Tibial nerve (tissue), 4 donors: ENCODE data around the gene MYOZ3. TPM values are rescaled to one million over a fixed set of nuclear protein-coding genes. Genes with fewer than 3 reads are reported as not detected.

ENCODE experiments used
- DNase-seq, 2 donors: peaks; one replicate each; pipeline ENCODE4 v3.0.0-alpha.2; 2019; ENCODE audit warnings: low spot score in 2 of 2
- H3K27ac ChIP-seq, 4 donors: fragments of 200-600 bp; sonication (generic) in 3 of 4; one replicate each; pipeline ENCODE4 v1.5.1; 2017 to 2019; ENCODE audit warnings: mild to moderate bottlenecking in 1 of 4
- H3K27me3 ChIP-seq, 2 donors: fragments of 200-600 bp; sonication (generic) in 1 of 2; one replicate each; pipeline versions ENCODE4 v1.5.1 to v1.6.0; 2017 to 2019
- H3K36me3 ChIP-seq, 3 donors: fragments of 200-600 bp; sonication (generic); one replicate each; pipeline ENCODE4 v1.5.1; 2018 to 2019
- H3K4me1 ChIP-seq, 4 donors: fragments of 200-600 bp; sonication (generic) in 3 of 4; one replicate each; pipeline ENCODE4 v1.5.1; 2017 to 2019
- H3K4me3 ChIP-seq, 4 donors: fragments of 200-600 bp; sonication (generic) in 3 of 4; one replicate each; pipeline ENCODE4 v1.5.1; 2017 to 2019; ENCODE audit warnings: mild to moderate bottlenecking in 1 of 4, moderate library complexity in 1 of 4
- H3K9me3 ChIP-seq, 4 donors: fragments of 200-600 bp; sonication (generic) in 3 of 4; one replicate each; pipeline ENCODE4 v1.5.1; 2017 to 2019
- EP300 ChIP-seq, 2 donors: sonication (generic); formaldehyde crosslinking; IDR thresholded peaks; one replicate each; pipeline ENCODE4 v1.6.1; 2017; ENCODE audit warnings: antibody characterized with exemption in 2 of 2, mild to moderate bottlenecking in 1 of 2
- POLR2A ChIP-seq, 2 donors: fragments of 450-650 bp; IDR thresholded peaks; one replicate each; pipeline ENCODE4 v1.6.1; 2017; ENCODE audit warnings: antibody characterized with exemption in 2 of 2, mild to moderate bottlenecking in 2 of 2, moderate library complexity in 2 of 2
- WGBS, 2 donors: methylation state at CpG; one replicate each; pipeline ENCODE4 v1.1.5; 2018; 5-methylcytosine and 5-hydroxymethylcytosine counted together
- total RNA-seq, 4 donors: library from RNA; depleted of rRNA; stranded (reverse); fragments of >200 nt; gene quantifications; one replicate each; pipeline ENCODE4 v1.1.0, GENCODE V29; 2016
- TF ChIP-seq, protein P1 (sequence below), 5 experiments: fragments of 200-600 bp in 3 of 5; fragments of 450-650 bp in 2 of 5; sonication (generic) in 3 of 5; IDR thresholded peaks; one replicate each; pipeline ENCODE4 v1.5.1; 2016 to 2019; ENCODE audit warnings: antibody characterized with exemption in 5 of 5, mild to moderate bottlenecking in 3 of 5, moderate library complexity in 2 of 5

Gene MYOZ3
- total RNA-seq, 4 donors from 2014 or later = 0.30 to 9.0 (median 4.6) TPM

DNA sequence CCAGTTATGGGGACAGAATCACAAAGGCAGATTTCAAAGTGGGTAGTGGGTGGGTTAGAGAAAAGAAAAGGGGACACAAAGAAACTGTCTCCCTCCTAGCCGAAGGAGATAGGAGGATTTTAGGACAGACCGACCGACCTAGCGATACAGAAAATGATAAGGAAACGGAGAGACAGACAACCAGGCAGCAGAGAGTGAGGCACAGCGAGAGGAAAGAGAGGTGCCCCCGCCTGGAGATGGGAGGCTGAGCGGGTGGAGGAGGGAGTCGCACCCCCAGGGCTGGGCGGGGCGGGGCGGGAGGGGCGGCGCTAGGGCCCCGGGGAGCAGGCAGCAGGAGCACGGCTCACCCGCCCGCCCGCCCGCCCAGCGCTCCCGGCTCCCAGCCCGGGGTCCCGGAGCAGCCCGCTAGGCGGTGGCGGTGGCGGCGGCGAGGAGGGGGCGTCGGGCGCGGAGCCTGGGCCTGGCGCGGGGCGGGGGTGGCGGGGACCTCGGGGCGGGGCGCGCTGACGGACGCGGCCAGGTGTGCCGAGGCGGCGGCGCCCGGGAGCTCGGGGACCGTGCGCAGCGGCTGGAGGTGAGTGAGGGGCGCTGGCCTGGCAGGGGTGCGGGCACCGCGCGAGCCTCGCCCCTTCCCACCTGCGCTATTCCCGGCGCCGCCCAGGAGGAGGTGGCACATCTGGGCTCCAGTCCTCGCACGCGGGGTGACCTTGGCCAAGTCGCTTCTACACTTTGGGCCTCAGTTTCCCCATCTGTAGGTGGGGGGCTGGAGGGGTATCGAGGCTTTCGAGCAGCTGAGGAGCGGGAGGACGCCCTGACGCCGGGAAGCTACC lies 36.5 kb upstream of the MYOZ3 start:
- no peaks in the 10 kb centered on the region for H3K9me3 ChIP-seq
- H3K36me3 ChIP-seq = no peaks in the 10 kb centered on the region
- H3K4me1 ChIP-seq = peaks cover 0 to 80% (median 48%) of the 10 kb centered on the region in 4 donors
- 3 to 7% methylated on average over 22 to 57 of the region's 74 CpGs for WGBS, 2 donors
- no peaks in the 10 kb centered on the region for H3K27me3 ChIP-seq
- peak overlapping the region; percentile 89 to 98 (median 92) for H3K27ac ChIP-seq
- TF ChIP-seq, protein P1, sequence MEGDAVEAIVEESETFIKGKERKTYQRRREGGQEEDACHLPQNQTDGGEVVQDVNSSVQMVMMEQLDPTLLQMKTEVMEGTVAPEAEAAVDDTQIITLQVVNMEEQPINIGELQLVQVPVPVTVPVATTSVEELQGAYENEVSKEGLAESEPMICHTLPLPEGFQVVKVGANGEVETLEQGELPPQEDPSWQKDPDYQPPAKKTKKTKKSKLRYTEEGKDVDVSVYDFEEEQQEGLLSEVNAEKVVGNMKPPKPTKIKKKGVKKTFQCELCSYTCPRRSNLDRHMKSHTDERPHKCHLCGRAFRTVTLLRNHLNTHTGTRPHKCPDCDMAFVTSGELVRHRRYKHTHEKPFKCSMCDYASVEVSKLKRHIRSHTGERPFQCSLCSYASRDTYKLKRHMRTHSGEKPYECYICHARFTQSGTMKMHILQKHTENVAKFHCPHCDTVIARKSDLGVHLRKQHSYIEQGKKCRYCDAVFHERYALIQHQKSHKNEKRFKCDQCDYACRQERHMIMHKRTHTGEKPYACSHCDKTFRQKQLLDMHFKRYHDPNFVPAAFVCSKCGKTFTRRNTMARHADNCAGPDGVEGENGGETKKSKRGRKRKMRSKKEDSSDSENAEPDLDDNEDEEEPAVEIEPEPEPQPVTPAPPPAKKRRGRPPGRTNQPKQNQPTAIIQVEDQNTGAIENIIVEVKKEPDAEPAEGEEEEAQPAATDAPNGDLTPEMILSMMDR (IDR thresholded peaks at IDR 0.05) = peak in 1 of 5 experiments; percentile 8
- TF ChIP-seq POLR2A (IDR thresholded peaks at IDR 0.05) = no peak
- no peak for TF ChIP-seq EP300 (IDR thresholded peaks at IDR 0.05)
- H3K4me3 ChIP-seq = peak overlapping the region; percentile 79 to 91 (median 87)
- DNase-seq = no peak

DNA sequence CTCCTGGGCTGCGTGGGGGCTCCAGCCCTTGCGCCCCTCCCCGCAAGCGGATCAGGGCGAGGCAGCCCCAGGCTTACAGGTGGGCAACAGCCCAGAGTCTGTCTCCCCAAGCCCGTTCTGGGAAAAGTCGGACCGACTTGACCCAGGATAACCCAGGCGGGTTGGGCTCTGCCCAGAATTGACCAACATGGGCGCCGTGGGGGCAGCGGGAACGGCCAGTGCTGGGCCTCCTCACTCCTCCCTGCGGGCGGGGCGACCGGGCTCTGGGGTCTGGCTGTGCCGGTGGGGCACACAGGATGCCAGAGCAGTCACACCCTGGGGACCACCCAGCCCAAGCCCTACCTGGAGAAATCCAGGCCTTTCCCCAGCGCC lies 35.9 kb upstream of the MYOZ3 start:
- DNase-seq = peak in 1 of 2 donors; percentile 49

DNA sequence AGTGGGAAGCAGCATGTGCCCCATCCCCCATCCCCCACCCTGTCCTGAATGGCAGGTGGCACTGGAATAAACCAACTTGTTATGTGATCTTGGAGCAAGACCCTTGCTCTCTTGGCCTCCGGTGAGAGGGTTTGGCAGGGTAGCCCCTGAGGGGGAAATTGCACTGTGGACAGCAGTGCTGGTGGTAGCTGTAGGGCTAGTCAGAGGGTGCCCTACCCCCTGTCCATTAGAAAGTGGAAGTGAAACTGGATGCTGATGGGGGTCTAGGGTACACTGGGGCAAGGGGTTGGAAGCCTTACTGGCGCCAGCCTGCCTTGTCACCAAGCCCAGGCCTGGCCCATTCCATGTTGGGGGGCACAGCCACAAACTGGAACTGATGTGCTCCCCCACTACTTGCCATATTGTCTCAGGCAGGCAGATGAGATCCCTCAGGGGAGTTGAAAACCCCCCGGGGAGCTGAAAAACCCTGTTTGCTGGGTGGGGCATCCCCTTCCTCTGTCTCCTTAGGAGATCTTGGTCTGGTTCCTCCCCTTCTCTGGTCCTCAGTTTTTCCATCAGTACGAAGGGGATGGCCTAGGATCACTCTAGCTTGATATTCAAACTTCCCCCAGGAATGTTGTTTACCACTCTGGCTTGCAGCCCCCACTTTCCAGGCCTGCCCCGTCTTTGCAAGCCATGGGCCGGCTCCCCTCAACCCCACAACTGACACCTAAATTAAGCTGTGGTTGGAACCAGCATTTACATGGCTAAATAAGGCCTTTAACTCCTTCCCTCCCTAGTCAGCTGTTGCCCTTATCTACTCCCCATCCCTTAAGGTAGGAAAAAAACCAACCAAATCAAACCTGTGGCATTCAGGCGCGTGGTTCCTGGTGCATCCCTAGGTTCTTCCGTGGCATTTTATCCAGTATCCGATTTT lies 35.0 kb upstream of the MYOZ3 start:
- WGBS, 2 donors = 47 to 57% methylated on average over 9 to 10 of the region's 10 CpGs
- no peak for DNase-seq
- H3K4me1 ChIP-seq = peaks cover 0 to 86% (median 56%) of the 10 kb centered on the region in 4 donors
- no peak for TF ChIP-seq EP300 (IDR thresholded peaks at IDR 0.05)
- TF ChIP-seq, protein P1 (IDR thresholded peaks at IDR 0.05) = no peak
- no peak for TF ChIP-seq POLR2A (IDR thresholded peaks at IDR 0.05)
- no peaks in the 10 kb centered on the region for H3K27me3 ChIP-seq
- no peaks in the 10 kb centered on the region for H3K36me3 ChIP-seq
- peak overlapping the region; percentile 89 to 98 (median 92) for H3K27ac ChIP-seq
- no peaks in the 10 kb centered on the region for H3K9me3 ChIP-seq
- H3K4me3 ChIP-seq = peak overlapping the region; percentile 79 to 91 (median 87)

More for the DNA sequence above, 35.9 kb upstream of the MYOZ3 start:
- H3K4me3 ChIP-seq = peak overlapping the region; percentile 79 to 91 (median 87)
- H3K9me3 ChIP-seq = no peaks in the 10 kb centered on the region
- H3K27me3 ChIP-seq = no peaks in the 10 kb centered on the region
- no peaks in the 10 kb centered on the region for H3K36me3 ChIP-seq
- WGBS, 2 donors = 9 to 15% methylated on average over 9 of the region's 19 CpGs
- peak overlapping the region; percentile 89 to 98 (median 92) for H3K27ac ChIP-seq
- peak in 1 of 2 donors; percentile 54 for TF ChIP-seq EP300 (IDR thresholded peaks at IDR 0.05)
- TF ChIP-seq POLR2A (IDR thresholded peaks at IDR 0.05) = peak in 1 of 2 donors; percentile 16
- TF ChIP-seq, protein P1 (IDR thresholded peaks at IDR 0.05) = no peak
- H3K4me1 ChIP-seq = peaks cover 0 to 80% (median 47%) of the 10 kb centered on the region in 4 donors

DNA sequence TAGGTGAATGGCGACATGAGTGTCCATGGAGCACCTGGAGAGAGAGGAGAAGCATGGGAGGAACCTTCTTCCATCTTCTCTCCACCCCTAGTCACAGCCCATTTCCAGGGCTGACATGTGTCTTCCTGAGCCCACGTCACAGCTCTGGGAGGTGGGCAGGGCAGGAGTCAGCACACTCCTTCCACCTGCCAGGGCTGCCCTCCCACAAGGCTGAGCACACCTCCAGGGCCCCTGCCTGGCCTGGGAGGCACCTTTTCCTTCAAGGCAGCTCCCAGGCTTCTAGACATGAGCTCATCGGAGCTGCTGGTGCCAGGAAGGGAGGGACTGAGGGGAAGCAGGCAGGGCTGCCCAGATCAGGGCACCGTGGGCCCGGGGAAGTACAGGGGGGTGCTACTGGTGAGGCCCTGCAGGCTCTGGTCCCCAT lies 34.2 kb upstream of the MYOZ3 start:
- Histone ChIP-seq H3K4me3 (peak overlapping the region; percentile 9 to 91 (median 87)), H3K27ac (peak overlapping the region; percentile 89 to 98 (median 92)), H3K9me3 (no peaks in the 10 kb centered on the region), H3K36me3 (no peaks in the 10 kb centered on the region), H3K27me3 (no peaks in the 10 kb centered on the region), H3K4me1 (peaks cover 0 to 92% (median 56%) of the 10 kb centered on the region in 4 donors)
- no peak for TF ChIP-seq POLR2A (IDR thresholded peaks at IDR 0.05)
- no peak for TF ChIP-seq EP300 (IDR thresholded peaks at IDR 0.05)
- TF ChIP-seq, protein P1 (IDR thresholded peaks at IDR 0.05) = no peak
- WGBS, 2 donors = 40 to 41% methylated on average over 5 of the region's 5 CpGs
- DNase-seq = no peak
